Testis (tissue), 2 donors: Measurements from ENCODE around the gene SHC2.

Experiments used
- POLR2A ChIP-seq: fragments of 450-650 bp; IDR thresholded peaks from one replicate; pipeline ENCODE4 v1.6.1; 2017; ENCODE audit warnings: antibody characterized with exemption, mild to moderate bottlenecking, moderate library complexity
- TF ChIP-seq, protein P1 (sequence below), 3 experiments: fragments of 450-650 bp in 2 of 3; fragments of 200-600 bp in 1 of 3; sonication (generic) in 1 of 3; IDR thresholded peaks; one replicate each; pipeline ENCODE4 v1.5.1; 2016 to 2019; ENCODE audit warnings: antibody characterized with exemption in 3 of 3, mild to moderate bottlenecking in 2 of 3, moderate library complexity in 1 of 3

DNA sequence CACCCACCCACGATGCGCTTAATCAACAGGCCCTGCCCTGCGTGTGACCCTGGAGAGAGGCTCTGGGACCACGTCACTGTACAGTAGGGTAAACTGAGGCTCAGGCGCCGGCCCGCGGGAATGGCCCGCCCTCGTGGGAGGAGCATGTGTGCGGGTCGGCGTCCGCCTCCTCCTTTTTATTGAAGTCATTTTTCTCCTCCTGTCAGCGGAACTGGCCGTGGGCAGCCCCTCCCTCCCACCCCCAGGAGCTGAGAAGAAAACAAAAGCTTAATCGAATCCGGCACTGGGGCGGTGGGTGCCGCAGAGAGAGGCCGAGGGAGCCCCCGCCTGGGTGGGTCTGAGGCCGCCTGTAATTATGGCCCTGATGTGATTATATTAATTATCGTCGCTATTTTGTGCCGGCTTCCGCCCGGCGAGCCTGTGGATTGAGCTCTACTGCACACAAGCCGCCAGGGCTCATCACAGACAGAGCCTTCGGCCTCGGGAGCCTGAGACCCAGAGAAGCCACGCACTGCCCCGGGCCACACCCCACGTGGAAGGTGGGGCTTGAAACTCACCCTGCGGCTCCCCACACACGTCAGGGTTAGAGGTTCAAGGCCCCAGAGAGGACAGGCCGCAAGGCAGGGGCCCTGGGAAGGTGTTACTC lies 58.8 kb downstream of the SHC2 start:
- TF ChIP-seq, protein P1, sequence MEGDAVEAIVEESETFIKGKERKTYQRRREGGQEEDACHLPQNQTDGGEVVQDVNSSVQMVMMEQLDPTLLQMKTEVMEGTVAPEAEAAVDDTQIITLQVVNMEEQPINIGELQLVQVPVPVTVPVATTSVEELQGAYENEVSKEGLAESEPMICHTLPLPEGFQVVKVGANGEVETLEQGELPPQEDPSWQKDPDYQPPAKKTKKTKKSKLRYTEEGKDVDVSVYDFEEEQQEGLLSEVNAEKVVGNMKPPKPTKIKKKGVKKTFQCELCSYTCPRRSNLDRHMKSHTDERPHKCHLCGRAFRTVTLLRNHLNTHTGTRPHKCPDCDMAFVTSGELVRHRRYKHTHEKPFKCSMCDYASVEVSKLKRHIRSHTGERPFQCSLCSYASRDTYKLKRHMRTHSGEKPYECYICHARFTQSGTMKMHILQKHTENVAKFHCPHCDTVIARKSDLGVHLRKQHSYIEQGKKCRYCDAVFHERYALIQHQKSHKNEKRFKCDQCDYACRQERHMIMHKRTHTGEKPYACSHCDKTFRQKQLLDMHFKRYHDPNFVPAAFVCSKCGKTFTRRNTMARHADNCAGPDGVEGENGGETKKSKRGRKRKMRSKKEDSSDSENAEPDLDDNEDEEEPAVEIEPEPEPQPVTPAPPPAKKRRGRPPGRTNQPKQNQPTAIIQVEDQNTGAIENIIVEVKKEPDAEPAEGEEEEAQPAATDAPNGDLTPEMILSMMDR (IDR thresholded peaks at IDR 0.05) = no peak
- no peak for TF ChIP-seq POLR2A
